ENCODE data around the gene TBX4. TPM values are rescaled to one million over a fixed set of nuclear protein-coding genes. Genes with fewer than 3 reads are reported as not detected.

TBX4 gene
- total RNA-seq, 1 experiment from 2014 or later, result not detected

DNA sequence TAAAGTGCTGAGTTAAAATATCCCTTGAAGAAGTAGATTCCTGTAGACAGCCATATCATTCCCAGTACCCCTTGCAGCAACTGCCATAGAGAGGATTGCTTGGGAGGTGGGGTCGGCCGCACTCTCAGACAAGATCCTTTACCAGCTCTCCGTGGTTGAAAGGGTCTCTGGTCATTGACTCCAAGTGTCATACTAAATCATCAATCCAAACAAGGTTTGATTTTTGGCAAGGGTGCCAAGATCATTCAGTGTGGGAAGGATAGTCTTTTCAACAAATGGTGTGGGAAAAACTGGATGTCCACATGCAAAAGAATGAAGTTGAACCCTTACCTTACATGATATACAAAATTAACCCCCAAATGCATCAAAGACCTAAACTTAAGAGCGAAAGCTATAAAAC lies 30.8 kb upstream of the TBX4 start:
- no peak overlapping the region for H3K18ac ChIP-seq (ENCODE audit: insufficient read length, low read depth, low read length)
- H3K27ac ChIP-seq (ENCODE audit: insufficient read length, low read depth, low read length), result no peak overlapping the region
- no peak overlapping the region for H3K23ac ChIP-seq (ENCODE audit: insufficient read length, low read depth, low read length)
- no peak overlapping the region for H3K4me2 ChIP-seq (ENCODE audit: insufficient read depth, insufficient read length, low read length)
- H3K4me1 ChIP-seq (ENCODE audit: insufficient read depth, low read length), result peaks cover 2% of the 10 kb centered on the region; the same call in 1 of the 2 replicates
- H3K79me2 ChIP-seq (ENCODE audit: insufficient read depth, low read length), result no peaks in the 10 kb centered on the region
- Mint-ChIP-seq H3K4me3 (no peak overlapping the region), H3K36me3 (ENCODE audit: insufficient read depth in 1 of 3, low read depth in 3 of 3) (no peaks in the 10 kb centered on the region), H3K9me3 (no peaks in the 10 kb centered on the region), H3K27me3 (ENCODE audit: low read depth) (peaks cover 70% of the 10 kb centered on the region), H3K27ac (no peak overlapping the region), H3K4me1 (peaks cover 7% of the 10 kb centered on the region in 2 experiments)
- no peaks in the 10 kb centered on the region for H3K9me3 ChIP-seq (ENCODE audit: control insufficient read depth, low read depth, low read length)
- H4K5ac ChIP-seq (ENCODE audit: insufficient read length, low read depth, low read length), result no peak overlapping the region
- H3K27me3 ChIP-seq (ENCODE audit: insufficient read depth, low read length), result peaks cover under 1% of the 10 kb centered on the region; the same call in 1 of the 2 replicates
- H3K23me2 ChIP-seq (ENCODE audit: insufficient read length, low read depth, low read length, poor library complexity, severe bottlenecking), result no peaks in the 10 kb centered on the region
- no peak overlapping the region for H2AK5ac ChIP-seq (ENCODE audit: insufficient read length, low read length)
- H2BK120ac ChIP-seq (ENCODE audit: low read depth, low read length, poor library complexity, severe bottlenecking), result no peak overlapping the region
- no peak overlapping the region for H2BK5ac ChIP-seq (ENCODE audit: insufficient read length, low read length)
- no peak overlapping the region for H2BK20ac ChIP-seq (ENCODE audit: low read depth, low read length, poor library complexity, severe bottlenecking)
- no peak overlapping the region for H2BK15ac ChIP-seq (ENCODE audit: low read depth, low read length)
- no peaks in the 10 kb centered on the region for H4K20me1 ChIP-seq (ENCODE audit: control insufficient read depth, insufficient read depth, insufficient read length)
- WGBS (ENCODE audit: extremely low coverage, insufficient read length, low lambda C conversion rate), result no CpG with 5 or more reads among the region's 4 CpGs
- H2BK12ac ChIP-seq (ENCODE audit: insufficient read length, low read depth, low read length), result no peak overlapping the region
- H3K14ac ChIP-seq (ENCODE audit: insufficient read depth, low read length), result no peak overlapping the region
- no peak overlapping the region for H3T11ph ChIP-seq (ENCODE audit: low read length)
- TF ChIP-seq, protein P1, sequence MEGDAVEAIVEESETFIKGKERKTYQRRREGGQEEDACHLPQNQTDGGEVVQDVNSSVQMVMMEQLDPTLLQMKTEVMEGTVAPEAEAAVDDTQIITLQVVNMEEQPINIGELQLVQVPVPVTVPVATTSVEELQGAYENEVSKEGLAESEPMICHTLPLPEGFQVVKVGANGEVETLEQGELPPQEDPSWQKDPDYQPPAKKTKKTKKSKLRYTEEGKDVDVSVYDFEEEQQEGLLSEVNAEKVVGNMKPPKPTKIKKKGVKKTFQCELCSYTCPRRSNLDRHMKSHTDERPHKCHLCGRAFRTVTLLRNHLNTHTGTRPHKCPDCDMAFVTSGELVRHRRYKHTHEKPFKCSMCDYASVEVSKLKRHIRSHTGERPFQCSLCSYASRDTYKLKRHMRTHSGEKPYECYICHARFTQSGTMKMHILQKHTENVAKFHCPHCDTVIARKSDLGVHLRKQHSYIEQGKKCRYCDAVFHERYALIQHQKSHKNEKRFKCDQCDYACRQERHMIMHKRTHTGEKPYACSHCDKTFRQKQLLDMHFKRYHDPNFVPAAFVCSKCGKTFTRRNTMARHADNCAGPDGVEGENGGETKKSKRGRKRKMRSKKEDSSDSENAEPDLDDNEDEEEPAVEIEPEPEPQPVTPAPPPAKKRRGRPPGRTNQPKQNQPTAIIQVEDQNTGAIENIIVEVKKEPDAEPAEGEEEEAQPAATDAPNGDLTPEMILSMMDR (conservative IDR thresholded peaks at IDR 0.05), result no peak
- H3K4ac ChIP-seq (ENCODE audit: low read depth, low read length), result no peak overlapping the region
- H4K91ac ChIP-seq (ENCODE audit: insufficient read length, low read depth, low read length), result no peak overlapping the region
- no peak overlapping the region for H3K9ac ChIP-seq (ENCODE audit: extremely low read depth, insufficient read length, low read length)
- no peak overlapping the region for H4K8ac ChIP-seq (replicated peaks; ENCODE audit: insufficient read length, low read depth, low read length)
- no peak overlapping the region for H3K56ac ChIP-seq (ENCODE audit: insufficient read length, low read depth, low read length)
- H2AFZ ChIP-seq (ENCODE audit: low read length), result no peak overlapping the region
- no peaks in the 10 kb centered on the region for H3K79me1 ChIP-seq (ENCODE audit: insufficient read depth, low read depth, low read length, poor library complexity, severe bottlenecking)
- DNase-seq, result no peak

Data from H9 (cell line).